Measurements from ENCODE around the gene GALNT17. TPM values are rescaled to one million over a fixed set of nuclear protein-coding genes. Genes with fewer than 3 reads are reported as not detected.

GALNT17 gene
- total and polyA plus RNA-seq, 4 donors: 2.8 to 10.8 (median 7.4) TPM

GRCh38 chr7:71137479-71137878, 5.5 kb downstream of the GALNT17 start:
- DNase-seq (no peak), ATAC-seq (ENCODE audit: insufficient read depth, low FRiP score) (no peak)
- 93 to 97% methylated on average over 7 of the region's 7 CpGs for WGBS, 2 donors
- no peak for TF ChIP-seq CTCF (IDR thresholded peaks at IDR 0.05; ENCODE audit: control extremely low read depth, extremely low read depth)
- Histone ChIP-seq H3K4me1 (ENCODE audit: control insufficient read depth in 5 of 5, insufficient read depth in 5 of 5, low read length in 5 of 5) (peaks cover 0 to 4% (median 0%) of the 10 kb centered on the region in 5 donors), H3K9me3 (ENCODE audit: control insufficient read depth in 4 of 4, insufficient read depth in 3 of 4, low read length in 3 of 4) (peaks cover 0 to 1% (median 0%) of the 10 kb centered on the region in 4 donors), H3K9ac (ENCODE audit: insufficient read depth in 1 of 2, low read length in 2 of 2) (no peak overlapping the region), H3K27me3 (ENCODE audit: control insufficient read depth in 3 of 3, insufficient read depth in 3 of 3, low read length in 2 of 3) (peaks cover 0 to 14% (median 11%) of the 10 kb centered on the region in 3 donors), H3K4me3 (no peak overlapping the region), H3K27ac (ENCODE audit: low read depth in 1 of 2, low read length in 1 of 2) (no peak overlapping the region), H3K36me3 (ENCODE audit: control insufficient read depth in 4 of 4, insufficient read depth in 4 of 4, low read length in 4 of 4) (no peaks in the 10 kb centered on the region)

- no peak for ATAC-seq (ENCODE audit: insufficient read depth, low FRiP score)
- Histone ChIP-seq H3K36me3 (ENCODE audit: control insufficient read depth in 4 of 4, insufficient read depth in 4 of 4, low read length in 4 of 4) (peaks cover 0 to 5% (median 0%) of the 10 kb centered on the region in 4 donors), H3K27ac (ENCODE audit: low read depth in 1 of 2, low read length in 1 of 2) (no peak overlapping the region), H3K9ac (ENCODE audit: insufficient read depth in 1 of 2, low read length in 2 of 2) (no peak overlapping the region), H3K27me3 (ENCODE audit: control insufficient read depth in 3 of 3, insufficient read depth in 3 of 3, low read length in 2 of 3) (peaks cover 0 to 1% (median 0%) of the 10 kb centered on the region in 3 donors), H3K4me1 (ENCODE audit: control insufficient read depth in 5 of 5, insufficient read depth in 5 of 5, low read length in 5 of 5) (peaks cover 0 to 5% (median 0%) of the 10 kb centered on the region in 5 donors), H3K9me3 (ENCODE audit: control insufficient read depth in 4 of 4, insufficient read depth in 3 of 4, low read length in 3 of 4) (peaks cover 0 to 8% (median 0%) of the 10 kb centered on the region in 4 donors), H3K4me3 (no peak overlapping the region)
- TF ChIP-seq CTCF (IDR thresholded peaks at IDR 0.05; ENCODE audit: control extremely low read depth, extremely low read depth): no peak
- DNase-seq: no peak
- 67 to 68% methylated on average over 4 of the region's 4 CpGs for WGBS, 2 donors
These were observed 8.3 kb downstream of the GALNT17 start for GRCh38 chr7:71140264-71140663.

GRCh38 chr7:71144963-71145362, 13.0 kb downstream of the GALNT17 start:
- peak in 1 of 3 donors; percentile 28 for DNase-seq
- H3K4me1 ChIP-seq (ENCODE audit: control insufficient read depth in 5 of 5, insufficient read depth in 5 of 5, low read length in 5 of 5): peaks cover 0 to 14% (median 5%) of the 10 kb centered on the region in 5 donors
- H3K36me3 ChIP-seq (ENCODE audit: control insufficient read depth in 4 of 4, insufficient read depth in 4 of 4, low read length in 4 of 4): peaks cover 0 to 5% (median 0%) of the 10 kb centered on the region in 4 donors
- H3K27ac ChIP-seq (ENCODE audit: low read depth in 1 of 2, low read length in 1 of 2): no peak overlapping the region
- 83 to 84% methylated on average over 6 of the region's 6 CpGs for WGBS, 2 donors
- H3K9me3 ChIP-seq (ENCODE audit: control insufficient read depth in 4 of 4, insufficient read depth in 3 of 4, low read length in 3 of 4): peaks cover 0 to 10% (median 1%) of the 10 kb centered on the region in 4 donors
- TF ChIP-seq CTCF (IDR thresholded peaks at IDR 0.05; ENCODE audit: control extremely low read depth, extremely low read depth): no peak
- H3K27me3 ChIP-seq (ENCODE audit: control insufficient read depth in 3 of 3, insufficient read depth in 3 of 3, low read length in 2 of 3): no peaks in the 10 kb centered on the region
- no peak overlapping the region for H3K4me3 ChIP-seq
- H3K9ac ChIP-seq (ENCODE audit: insufficient read depth in 1 of 2, low read length in 2 of 2): no peak overlapping the region
- no peak for ATAC-seq (ENCODE audit: insufficient read depth, low FRiP score)

Data from lung (tissue), 12 donors.